Renal pelvis (tissue), 4 donors: Measurements from ENCODE around the gene KIF26B. TPM values are rescaled to one million over a fixed set of nuclear protein-coding genes. Genes with fewer than 3 reads are reported as not detected.
A peak's percentile ranks its signal among the peaks of the same experiment; 100 is the strongest.
"Not testable (repeated sequence)": the region's sequence is repeated elsewhere in the genome, so short reads cannot be mapped to it uniquely, and the experiment has no call there.

Source experiments
- DNase-seq: peaks from one replicate; pipeline ENCODE4 v3.0.0-alpha.2; 2013
- polyA plus RNA-seq, 3 donors: library from polyadenylated mRNA; unstranded; fragments of 120-200 nt; gene quantifications; one replicate each; pipeline ENCODE4 v1.2.1, GENCODE V29; 2013; ENCODE audit not compliant: insufficient read length in 3 of 3

KIF26B gene
- polyA plus RNA-seq, 3 donors, result 29.9 to 39.3 (median 34.1) TPM

- DNase-seq, result not testable (repeated sequence)
Observed at GRCh38 chr1:245130281-245131025, 24.3 kb upstream of the KIF26B start.

- DNase-seq, result no peak
Observed at GRCh38 chr1:245131026-245131393, 23.8 kb upstream of the KIF26B start.

GRCh38 chr1:245132771-245133170, 22.0 kb upstream of the KIF26B start:
- DNase-seq, result no peak

- no peak for DNase-seq
Observed at GRCh38 chr1:245133995-245134715, 20.6 kb upstream of the KIF26B start.

GRCh38 chr1:245142171-245142798, 12.5 kb upstream of the KIF26B start:
- DNase-seq, result no peak

GRCh38 chr1:245142976-245143375, 11.8 kb upstream of the KIF26B start:
- DNase-seq, result no peak

GRCh38 chr1:245143849-245144248, 10.9 kb upstream of the KIF26B start:
- DNase-seq, result no peak

GRCh38 chr1:245148069-245148468, 6.7 kb upstream of the KIF26B start:
- DNase-seq, result no peak

- no peak for DNase-seq
Observed at GRCh38 chr1:245148861-245149260, 5.9 kb upstream of the KIF26B start.

GRCh38 chr1:245153081-245153551, 1.7 kb upstream of the KIF26B start:
- DNase-seq, result peak; percentile 81

GRCh38 chr1:245153552-245154428, 995 bp upstream of the KIF26B start:
- no peak for DNase-seq

- DNase-seq, result no peak
Observed at GRCh38 chr1:245155272-245156040, 671 bp downstream of the KIF26B start.

GRCh38 chr1:245156041-245156735, 1.4 kb downstream of the KIF26B start:
- peak; percentile 83 for DNase-seq

GRCh38 chr1:245156736-245157505, 2.1 kb downstream of the KIF26B start:
- no peak for DNase-seq

GRCh38 chr1:245158913-245159312, 4.1 kb downstream of the KIF26B start:
- no peak for DNase-seq

GRCh38 chr1:245160288-245160687, 5.5 kb downstream of the KIF26B start:
- no peak for DNase-seq

GRCh38 chr1:245160741-245161400, 6.1 kb downstream of the KIF26B start:
- DNase-seq, result no peak

GRCh38 chr1:245161866-245162265, 7.1 kb downstream of the KIF26B start:
- no peak for DNase-seq

- DNase-seq, result no peak
Observed at GRCh38 chr1:245166471-245166885, 11.7 kb downstream of the KIF26B start.
